Activated T-cell treated with anti-CD3 and anti-CD28 coated beads for 4 hours (primary cell): Measurements from ENCODE around the gene TMC8.

Experiments used
- DNase-seq: peaks from one replicate; pipeline ENCODE4 v3.0.0-alpha.2; 2020

The TMC8 gene

DNA sequence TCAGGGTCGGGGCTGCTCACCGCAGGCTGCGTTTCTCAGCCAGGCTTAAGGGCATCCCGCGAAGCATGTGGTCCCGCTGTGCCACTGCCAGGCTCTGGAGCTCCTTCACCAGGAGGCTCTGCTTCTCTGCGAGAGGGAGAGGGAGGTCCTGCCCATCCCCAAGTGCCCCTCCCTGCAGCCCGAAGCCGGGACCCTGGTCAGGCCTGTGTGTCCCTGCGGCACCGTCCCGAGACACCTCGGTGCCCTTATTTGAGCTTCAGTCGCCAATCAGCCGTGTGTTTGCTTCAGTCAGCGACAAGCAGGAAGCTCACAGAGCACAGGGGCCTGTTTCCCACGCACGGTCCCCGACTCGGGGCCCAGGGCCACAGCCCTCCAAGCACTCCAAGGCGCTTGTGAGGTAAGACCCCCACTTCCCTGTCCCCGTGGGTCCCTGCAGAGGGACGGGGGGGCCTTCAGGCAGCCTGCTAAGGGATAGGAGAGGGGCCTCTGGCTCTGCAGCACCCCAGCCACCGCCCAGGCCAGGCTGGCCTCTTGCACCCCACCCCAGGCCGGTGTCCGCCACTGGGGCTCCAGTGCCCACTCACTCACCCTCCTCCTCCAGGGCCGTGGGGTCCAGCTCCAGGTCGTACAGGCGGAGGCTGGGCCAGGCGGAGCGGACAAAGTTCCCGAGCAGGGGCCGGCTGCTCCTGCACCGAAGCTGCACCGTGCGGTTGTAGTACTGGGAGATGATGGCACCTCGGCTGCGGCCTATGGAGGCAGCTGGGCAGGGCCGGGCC, 5.2 kb upstream of the TMC8 start:
- DNase-seq = no peak

GRCh38 chr17:78125976-78126894, 4.3 kb upstream of the TMC8 start:
- no peak for DNase-seq

DNA sequence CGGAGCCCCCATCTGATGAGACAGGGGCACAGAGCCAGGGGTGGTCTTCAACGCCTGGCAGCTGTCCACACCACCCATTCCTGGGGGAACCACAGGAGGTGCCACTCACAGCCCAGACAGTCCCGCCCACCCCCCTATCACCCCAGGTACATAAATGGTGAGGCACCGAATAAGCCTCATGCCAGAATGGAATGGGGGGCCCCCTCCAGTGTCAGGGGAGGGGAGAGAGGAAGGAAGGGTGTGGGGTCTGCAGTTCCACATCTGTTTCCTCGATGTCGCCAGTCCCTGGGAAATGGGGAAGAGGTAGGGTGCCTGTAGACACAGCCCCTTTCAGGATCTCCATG, 3.7 kb upstream of the TMC8 start:
- no peak for DNase-seq

- DNase-seq = no peak
These were observed 3.2 kb upstream of the TMC8 start for GRCh38 chr17:78127239-78127887.

DNA sequence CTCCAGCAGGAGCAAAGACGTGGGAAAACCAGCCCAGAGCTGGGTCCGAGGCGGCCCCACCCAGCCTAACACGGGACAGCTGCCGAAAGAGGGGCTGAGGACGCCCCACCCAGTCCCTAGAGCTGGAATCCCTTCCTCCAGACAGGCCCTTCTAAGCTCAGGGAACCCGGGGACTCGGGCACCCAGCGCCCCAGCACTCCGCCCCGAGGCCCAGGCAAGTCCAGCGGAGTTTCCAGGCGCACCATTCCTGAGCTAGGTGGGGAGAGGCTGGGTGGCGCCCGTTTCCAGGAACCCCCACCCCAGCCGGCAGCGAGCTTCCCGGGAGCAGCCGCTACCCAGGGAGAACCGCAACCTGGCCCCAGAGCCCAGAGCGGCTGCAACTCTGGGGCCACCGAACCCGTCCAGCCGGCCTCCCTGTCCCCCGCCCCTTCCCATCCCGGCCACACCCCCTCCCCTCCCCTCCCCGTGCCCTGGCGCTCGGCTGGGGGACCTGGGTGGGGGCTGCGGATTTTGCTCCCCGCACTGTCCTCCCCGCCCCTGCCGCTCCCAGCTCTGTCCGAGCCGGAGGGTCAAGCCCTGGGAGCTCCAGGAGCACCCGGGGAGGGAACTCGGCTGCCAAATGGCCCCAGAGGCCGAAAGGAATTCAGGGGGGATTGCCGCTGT, 2.6 kb upstream of the TMC8 start:
- no peak for DNase-seq

DNA sequence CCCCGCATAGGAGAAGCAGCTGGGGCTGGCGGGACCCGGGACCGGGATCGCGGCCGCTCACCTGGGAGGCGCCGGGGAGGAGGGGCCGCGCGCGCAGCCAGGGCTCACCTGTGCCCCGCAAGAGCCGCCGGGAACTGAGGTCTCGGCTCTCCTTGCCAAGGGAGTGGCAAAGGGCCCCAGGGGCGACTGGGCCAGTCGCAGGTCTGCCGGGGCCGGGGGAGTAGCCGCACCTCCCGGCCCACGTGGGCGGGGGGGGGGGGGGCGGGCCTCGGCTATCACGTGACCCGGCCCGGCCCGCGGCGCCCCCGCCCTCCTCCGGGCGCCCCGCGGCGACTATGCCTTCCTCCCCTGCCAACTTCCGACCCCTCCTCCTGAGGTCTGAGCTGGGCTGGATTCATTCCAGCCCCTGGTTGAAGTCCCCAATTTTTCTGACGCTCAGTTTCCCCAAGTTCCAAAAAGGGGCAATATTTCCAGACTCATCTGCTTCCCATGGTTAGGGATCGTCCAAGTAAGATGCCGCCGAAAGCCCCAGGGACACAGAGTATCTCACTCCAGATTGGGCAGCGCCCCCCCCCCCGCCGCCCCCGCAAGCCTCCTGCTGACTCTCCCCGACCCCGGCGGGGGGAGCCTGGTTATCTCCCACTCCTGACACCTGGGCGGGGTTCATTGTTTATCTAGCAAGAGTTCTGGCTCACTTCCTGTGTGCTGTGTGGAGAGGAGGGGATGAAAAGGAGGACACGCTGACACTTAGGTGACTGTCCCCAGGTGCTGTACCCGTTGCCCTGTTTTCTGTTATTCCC, 1.8 kb upstream of the TMC8 start, which contains the start of gene TMC6:
Gene TMC6, minus strand, starts transcription at position 205 of the 800 bp plus-strand sequence. CDS start 1,923 bp downstream, outside the sequence.
- DNase-seq = peak; percentile 52

DNA sequence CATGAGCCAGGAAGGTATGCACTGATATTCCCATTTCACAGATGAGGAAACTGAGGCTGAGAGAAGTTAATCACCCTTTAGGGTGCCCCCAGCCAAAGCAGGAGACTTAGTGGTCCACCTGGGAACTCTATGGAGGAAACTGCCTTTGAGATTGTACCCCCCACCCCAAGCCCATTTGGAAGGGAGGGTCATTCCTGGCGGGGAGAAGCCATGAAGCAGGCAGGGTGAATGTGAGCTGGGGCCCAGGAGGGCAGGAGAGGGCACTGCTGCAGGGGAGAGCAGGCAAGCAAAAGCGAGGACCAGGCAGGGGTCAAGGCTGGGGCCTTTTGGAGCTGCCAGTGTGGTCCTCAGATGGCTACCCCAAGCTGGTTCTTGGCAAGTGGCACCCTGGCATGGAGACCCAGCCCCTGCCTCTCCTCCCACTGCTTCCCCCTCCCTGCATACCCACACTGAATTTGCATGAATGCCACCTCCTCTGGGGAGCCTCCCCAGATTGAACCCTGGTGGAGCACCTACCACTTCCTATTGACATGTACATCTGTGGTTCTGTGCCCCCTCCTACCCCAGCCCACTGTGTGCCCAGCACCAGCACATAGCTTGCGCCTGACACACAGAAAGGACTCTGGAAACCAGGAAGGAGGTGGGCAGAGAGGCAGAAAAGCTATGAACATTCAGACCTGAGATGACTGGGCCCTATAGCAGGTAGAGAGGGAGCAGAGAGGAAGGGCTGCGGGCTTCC, 1.1 kb upstream of the TMC8 start:
- no peak for DNase-seq

- no peak for DNase-seq
These were observed 508 bp upstream of the TMC8 start for GRCh38 chr17:78130090-78130436.

- peak; percentile 55 for DNase-seq
These were observed 857 bp downstream of the TMC8 start for GRCh38 chr17:78131172-78132083.

DNA sequence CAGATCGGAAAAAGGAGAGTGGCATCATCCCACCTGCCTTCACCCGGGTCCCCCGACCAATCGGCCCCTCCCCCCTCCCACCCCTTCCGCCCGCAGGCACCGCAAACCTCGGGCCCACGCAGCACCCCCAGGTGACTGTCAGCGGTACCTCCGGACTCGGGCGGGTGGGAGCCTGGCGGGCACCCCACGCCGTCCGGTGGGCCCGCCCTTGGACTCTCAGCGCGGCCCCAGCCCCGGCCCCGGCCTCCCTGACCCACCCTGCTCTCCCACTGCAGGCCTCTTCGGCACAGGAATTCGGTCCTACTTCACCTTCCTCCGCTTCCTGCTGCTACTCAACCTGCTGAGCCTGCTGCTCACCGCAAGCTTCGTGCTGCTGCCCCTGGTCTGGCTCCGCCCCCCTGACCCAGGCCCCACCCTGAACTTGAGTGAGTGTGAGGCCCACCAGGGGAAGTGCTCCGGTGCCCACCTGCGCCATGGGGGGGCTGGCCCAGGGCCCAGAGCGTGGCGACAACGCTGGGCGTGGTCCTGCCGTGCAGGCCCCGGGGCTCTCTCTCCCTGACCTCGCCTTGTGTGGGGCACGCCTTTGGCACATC, 1.6 kb downstream of the TMC8 start:
- DNase-seq = peak; percentile 63

DNA sequence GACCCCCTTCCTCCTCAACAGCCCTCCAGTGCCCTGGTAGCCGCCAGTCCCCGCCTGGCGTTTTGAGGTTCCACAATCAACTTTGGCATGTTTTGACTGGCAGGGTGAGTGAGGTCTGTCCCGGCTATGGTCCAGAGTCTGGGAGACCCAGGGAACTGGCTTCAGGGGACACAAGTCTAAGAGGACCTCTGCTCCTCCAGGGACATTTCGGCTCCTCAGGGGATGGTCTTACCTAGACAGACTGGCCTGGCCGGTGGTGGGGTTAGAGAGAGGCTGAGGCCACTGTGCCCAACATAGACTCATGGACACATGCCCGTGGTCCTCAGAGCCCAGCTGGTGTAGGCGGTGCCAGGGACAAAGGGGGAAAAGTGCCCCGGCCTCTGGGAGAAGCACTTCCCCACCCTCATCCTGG, 2.2 kb downstream of the TMC8 start:
- no peak for DNase-seq

DNA sequence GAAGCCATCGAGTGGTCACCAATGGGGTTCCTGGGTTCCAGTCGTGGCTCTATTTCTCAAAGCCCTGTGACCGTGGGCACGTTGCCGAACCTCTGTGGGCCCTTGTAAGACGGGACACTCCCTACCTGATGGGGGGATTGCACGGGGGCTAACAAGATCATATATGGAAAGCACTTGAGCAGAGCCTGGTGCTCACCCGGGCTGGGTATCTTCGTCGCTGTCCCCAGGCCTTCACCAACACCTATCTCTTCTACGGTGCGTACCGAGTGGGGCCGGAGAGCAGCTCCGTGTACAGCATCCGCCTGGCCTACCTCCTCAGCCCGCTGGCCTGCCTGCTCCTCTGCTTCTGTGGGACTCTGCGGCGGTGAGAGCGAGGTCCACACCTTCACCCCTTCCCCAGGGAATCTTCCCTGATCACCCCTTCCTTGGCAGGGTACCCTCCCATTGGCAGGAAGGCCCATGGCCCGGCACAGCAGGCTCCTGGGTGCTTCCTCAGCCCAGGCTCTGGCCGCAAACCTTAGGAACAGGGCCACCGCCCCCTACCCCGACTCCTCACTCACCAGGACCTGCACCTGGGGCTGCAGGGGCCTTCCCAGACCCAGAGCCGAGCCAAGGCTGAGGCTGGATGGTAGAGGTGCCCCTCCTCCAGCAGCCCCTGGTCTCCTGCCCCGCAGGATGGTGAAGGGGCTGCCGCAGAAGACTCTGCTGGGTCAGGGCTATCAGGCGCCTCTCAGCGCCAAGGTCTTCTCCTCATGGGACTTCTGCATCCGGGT, 2.8 kb downstream of the TMC8 start:
- DNase-seq = no peak

DNA sequence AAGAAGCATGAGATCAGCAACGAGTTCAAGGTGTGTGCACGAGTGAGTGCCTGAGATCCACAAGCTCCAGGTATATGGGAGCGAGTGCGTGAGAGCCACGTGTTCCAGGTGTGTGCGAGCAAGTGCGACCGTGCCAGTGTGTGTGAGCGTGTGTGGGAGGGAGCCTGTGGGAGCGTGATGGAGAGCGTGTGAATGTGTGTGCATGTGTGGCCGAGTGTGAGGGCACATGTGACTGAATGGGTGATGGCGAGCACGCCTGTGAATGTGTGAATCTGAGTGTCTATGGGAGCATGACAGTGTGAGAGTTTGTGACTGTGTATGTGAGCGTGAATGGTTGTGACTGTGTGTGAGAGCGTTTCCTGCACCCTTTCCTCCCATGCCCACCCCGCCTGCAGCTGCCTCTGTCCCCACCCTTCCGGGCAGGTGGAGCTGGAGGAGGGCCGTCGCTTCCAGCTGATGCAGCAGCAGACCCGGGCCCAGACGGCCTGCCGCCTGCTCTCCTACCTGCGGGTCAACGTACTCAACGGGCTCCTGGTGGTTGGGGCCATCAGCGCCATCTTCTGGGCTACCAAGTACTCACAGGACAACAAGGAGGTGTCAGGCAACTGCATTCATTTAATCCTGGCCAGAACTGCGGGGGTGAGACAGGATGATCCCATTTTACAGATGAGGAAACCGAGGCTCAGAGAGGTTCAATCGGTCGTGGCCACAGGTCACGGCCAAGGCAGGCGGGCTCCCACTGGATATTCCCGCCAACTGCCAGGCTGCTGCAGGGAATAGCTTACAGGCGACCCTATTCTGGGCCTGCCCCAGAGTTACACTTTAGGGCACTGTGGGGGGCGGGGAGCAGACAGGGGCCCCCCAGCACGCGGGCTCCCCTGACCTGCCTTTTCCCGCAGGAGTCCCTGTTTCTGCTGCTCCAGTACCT, 3.7 kb downstream of the TMC8 start:
- peak; percentile 56 for DNase-seq

GRCh38 chr17:78134899-78135385, 4.4 kb downstream of the TMC8 start:
- DNase-seq = no peak

- DNase-seq = no peak
These were observed 5.4 kb downstream of the TMC8 start for GRCh38 chr17:78135858-78136500.

DNA sequence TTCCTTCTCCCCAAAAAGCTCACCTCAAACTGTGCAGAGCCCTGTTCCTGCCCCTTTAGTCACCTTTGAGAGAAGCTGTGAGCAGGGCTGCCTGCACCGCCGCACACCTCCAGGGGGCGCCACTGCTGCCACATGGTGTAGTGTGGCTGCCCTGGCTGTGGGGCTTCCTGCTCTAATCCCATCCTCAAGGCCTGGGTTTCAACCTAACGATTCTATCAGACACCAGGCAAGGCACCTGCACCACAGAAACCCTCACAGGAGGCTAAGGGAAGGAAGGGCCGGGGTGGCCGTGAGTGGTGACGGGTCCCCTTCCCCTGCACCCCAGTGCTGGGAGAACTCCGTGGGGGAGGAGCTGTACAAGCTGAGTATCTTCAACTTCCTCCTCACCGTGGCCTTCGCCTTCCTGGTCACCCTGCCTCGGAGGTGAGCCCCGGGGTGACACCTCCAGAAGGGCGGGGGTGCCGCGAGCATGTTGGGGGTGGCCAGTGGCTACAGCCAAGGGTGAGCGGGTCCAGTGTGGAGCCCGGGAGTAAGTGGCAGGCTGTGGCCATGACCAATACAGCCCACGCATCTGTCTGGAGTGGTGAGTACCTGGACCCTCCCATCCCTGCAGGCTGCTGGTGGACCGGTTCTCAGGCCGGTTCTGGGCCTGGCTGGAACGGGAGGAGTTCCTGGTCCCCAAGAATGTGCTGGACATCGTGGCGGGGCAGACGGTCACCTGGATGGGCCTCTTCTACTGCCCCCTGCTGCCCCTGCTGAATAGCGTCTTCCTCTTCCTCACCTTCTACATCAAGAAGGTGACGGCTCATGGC, 7.0 kb downstream of the TMC8 start:
- DNase-seq = no peak
